ENCODE measurements around the gene SLC12A5. TPM values are rescaled to one million over a fixed set of nuclear protein-coding genes. Genes with fewer than 3 reads are reported as not detected.

SLC12A5 gene
- 0.08 TPM for total RNA-seq (2013)
- not detected for polyA plus RNA-seq
- polyA minus RNA-seq = not detected in 2 replicates
- total RNA-seq = 0 to 1.8 (median 0.12) reads per million in 11 experiments

- Mint-ChIP-seq H3K4me1 (no peaks in the 10 kb centered on the region), H3K36me3 (peaks cover 1 to 3% of the 10 kb centered on the region in 2 donors), H3K9me3 (peaks cover 0 to 23% (median 5%) of the 10 kb centered on the region in 7 donors), H3K27ac (peak within 1 kb of the TSS in 1 of 7 donors; percentile 8), H3K27me3 (ENCODE audit: low read depth in 3 of 3) (peaks cover 69 to 89% (median 72%) of the 10 kb centered on the region in 3 donors), H3K4me3 (peak within 1 kb of the TSS in 1 of 2 donors; percentile 81)
- DNase-seq = no peak
- intact Hi-C loops (cut with micrococcal nuclease) = loop anchor here in 1 of 2 donors (10.0 kb wide), 1 partner anchor 146 kb away; no protein-coding TSS in a partner anchor
- WGBS (ENCODE audit: insufficient coverage) = 10% methylated on average over 32 of the region's 56 CpGs
- no peak within 1 kb of the TSS for H3K27ac ChIP-seq (ENCODE audit: low read depth in 1 of 2, low read length in 2 of 2)
- H3K4me3 ChIP-seq (replicated peaks in 1 of 3; ENCODE audit: low read depth in 2 of 3, low read length in 3 of 3) = no peak within 1 kb of the TSS
- H3K4me2 ChIP-seq (replicated peaks; ENCODE audit: extremely low read depth, low read length, poor library complexity, severe bottlenecking) = no peak within 1 kb of the TSS
- H2AFZ ChIP-seq (ENCODE audit: insufficient read depth, low read depth, low read length, poor library complexity, severe bottlenecking) = no peak within 1 kb of the TSS
- H3K79me2 ChIP-seq (ENCODE audit: insufficient read depth, low read length) = no peaks in the 10 kb centered on the region
- no peaks in the 10 kb centered on the region for H3K4me1 ChIP-seq (ENCODE audit: control insufficient read depth in 1 of 2, insufficient read depth in 2 of 2, low read length in 2 of 2)
- no peaks in the 10 kb centered on the region for H3K36me3 ChIP-seq (replicated peaks in 1 of 2; ENCODE audit: control insufficient read depth in 1 of 2, insufficient read depth in 2 of 2, low read length in 2 of 2)
- H3K9ac ChIP-seq (ENCODE audit: insufficient read depth, low read length, poor library complexity, severe bottlenecking) = no peak within 1 kb of the TSS
- no peaks in the 10 kb centered on the region for H4K20me1 ChIP-seq (ENCODE audit: insufficient read depth, low read length)
- H3K27me3 ChIP-seq (ENCODE audit: control insufficient read depth in 2 of 2, insufficient read depth in 2 of 2, low read length in 2 of 2) = peaks cover 67 to 86% of the 10 kb centered on the region in 2 donors
- TF ChIP-seq, protein P1, sequence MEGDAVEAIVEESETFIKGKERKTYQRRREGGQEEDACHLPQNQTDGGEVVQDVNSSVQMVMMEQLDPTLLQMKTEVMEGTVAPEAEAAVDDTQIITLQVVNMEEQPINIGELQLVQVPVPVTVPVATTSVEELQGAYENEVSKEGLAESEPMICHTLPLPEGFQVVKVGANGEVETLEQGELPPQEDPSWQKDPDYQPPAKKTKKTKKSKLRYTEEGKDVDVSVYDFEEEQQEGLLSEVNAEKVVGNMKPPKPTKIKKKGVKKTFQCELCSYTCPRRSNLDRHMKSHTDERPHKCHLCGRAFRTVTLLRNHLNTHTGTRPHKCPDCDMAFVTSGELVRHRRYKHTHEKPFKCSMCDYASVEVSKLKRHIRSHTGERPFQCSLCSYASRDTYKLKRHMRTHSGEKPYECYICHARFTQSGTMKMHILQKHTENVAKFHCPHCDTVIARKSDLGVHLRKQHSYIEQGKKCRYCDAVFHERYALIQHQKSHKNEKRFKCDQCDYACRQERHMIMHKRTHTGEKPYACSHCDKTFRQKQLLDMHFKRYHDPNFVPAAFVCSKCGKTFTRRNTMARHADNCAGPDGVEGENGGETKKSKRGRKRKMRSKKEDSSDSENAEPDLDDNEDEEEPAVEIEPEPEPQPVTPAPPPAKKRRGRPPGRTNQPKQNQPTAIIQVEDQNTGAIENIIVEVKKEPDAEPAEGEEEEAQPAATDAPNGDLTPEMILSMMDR (IDR thresholded peaks at IDR 0.05) = no peak
- H3K9me3 ChIP-seq (replicated peaks in 1 of 2; ENCODE audit: control insufficient read depth in 1 of 2, insufficient read depth in 1 of 2, low read length in 2 of 2) = peaks cover 0 to 12% of the 10 kb centered on the region in 2 donors
Observed at GRCh38 chr20:46028772-46029371, at the start of gene SLC12A5. SLC12A5 (plus strand) TSS chr20:46029215; CDS start chr20:46029345, 130 bp downstream.

GRCh38 chr20:45981261-45981660 lies 47.8 kb upstream of the SLC12A5 start:
- H3K9ac ChIP-seq (ENCODE audit: insufficient read depth, low read length, poor library complexity, severe bottlenecking) = no peak overlapping the region
- no peaks in the 10 kb centered on the region for H3K79me2 ChIP-seq (ENCODE audit: insufficient read depth, low read length)
- WGBS (ENCODE audit: insufficient coverage) = 90% methylated on average over 5 of the region's 6 CpGs
- H3K4me1 Mint-ChIP-seq = peaks cover 1% of the 10 kb centered on the region
- TF ChIP-seq, protein P1 (IDR thresholded peaks at IDR 0.05) = no peak
- H3K36me3 ChIP-seq (replicated peaks in 1 of 2; ENCODE audit: control insufficient read depth in 1 of 2, insufficient read depth in 2 of 2, low read length in 2 of 2) = no peaks in the 10 kb centered on the region
- H3K27ac Mint-ChIP-seq = no peak overlapping the region
- no peaks in the 10 kb centered on the region for H3K4me1 ChIP-seq (ENCODE audit: control insufficient read depth in 1 of 2, insufficient read depth in 2 of 2, low read length in 2 of 2)
- no peak overlapping the region for H3K4me3 ChIP-seq (replicated peaks in 1 of 3; ENCODE audit: low read depth in 2 of 3, low read length in 3 of 3)
- H3K9me3 Mint-ChIP-seq = no peaks in the 10 kb centered on the region
- no peak for DNase-seq
- no peak overlapping the region for H2AFZ ChIP-seq (ENCODE audit: insufficient read depth, low read depth, low read length, poor library complexity, severe bottlenecking)
- H3K27ac ChIP-seq (ENCODE audit: low read depth in 1 of 2, low read length in 2 of 2) = no peak overlapping the region
- H3K4me3 Mint-ChIP-seq = no peak overlapping the region
- peaks cover 5 to 22% (median 11%) of the 10 kb centered on the region in 3 donors for H3K27me3 Mint-ChIP-seq (ENCODE audit: low read depth in 3 of 3)
- intact Hi-C loops (cut with micrococcal nuclease) = loop anchor here in 1 of 2 donors (10.0 kb wide), 1 partner anchor 104 kb away; the partner anchor contains the start of gene NCOA5
- no peak overlapping the region for H3K4me2 ChIP-seq (replicated peaks; ENCODE audit: extremely low read depth, low read length, poor library complexity, severe bottlenecking)
- no peaks in the 10 kb centered on the region for H3K36me3 Mint-ChIP-seq
- H3K27me3 ChIP-seq (ENCODE audit: control insufficient read depth in 2 of 2, insufficient read depth in 2 of 2, low read length in 2 of 2) = peaks cover 0 to 10% of the 10 kb centered on the region in 2 donors
- no peaks in the 10 kb centered on the region for H3K9me3 ChIP-seq (replicated peaks in 1 of 2; ENCODE audit: control insufficient read depth in 1 of 2, insufficient read depth in 1 of 2, low read length in 2 of 2)
- no peaks in the 10 kb centered on the region for H4K20me1 ChIP-seq (ENCODE audit: insufficient read depth, low read length)

All from CD14-positive monocyte (primary cell).